Measurements from ENCODE around the gene BBX. TPM values are rescaled to one million over a fixed set of nuclear protein-coding genes. Genes with fewer than 3 reads are reported as not detected.
A peak's percentile ranks its signal among the peaks of the same experiment; 100 is the strongest.

BBX gene
- total and polyA plus RNA-seq, 2 of the 13 experiments (the other 11 are each of a cell fraction or from before 2014, with no cell fraction given) = 13.7 to 23.2 TPM

DNA sequence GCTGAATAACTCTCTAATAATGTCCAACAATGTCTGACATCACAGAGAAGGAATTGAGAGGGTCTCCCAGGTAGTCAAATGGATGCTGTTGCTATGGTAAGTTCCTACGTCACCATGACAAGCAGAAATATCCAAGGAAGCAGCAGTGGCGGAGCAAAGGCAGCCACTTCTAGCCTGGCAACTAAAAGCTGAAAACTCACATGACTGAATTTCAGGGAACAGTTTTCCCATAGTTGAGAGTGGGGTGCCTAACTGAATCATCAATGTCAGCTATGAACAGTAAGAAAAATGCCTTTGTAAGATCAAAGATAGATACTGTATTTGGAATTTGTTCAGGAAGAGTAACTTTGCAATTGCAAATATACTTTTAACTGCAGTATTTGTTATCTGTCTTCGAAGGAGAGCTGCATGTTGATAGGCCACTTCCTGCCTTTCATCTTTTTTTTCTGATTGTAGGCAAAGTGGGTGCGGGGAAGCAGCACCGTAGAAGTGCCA lies 161.7 kb downstream of the BBX start (continued):
- TF ChIP-seq, protein P1, sequence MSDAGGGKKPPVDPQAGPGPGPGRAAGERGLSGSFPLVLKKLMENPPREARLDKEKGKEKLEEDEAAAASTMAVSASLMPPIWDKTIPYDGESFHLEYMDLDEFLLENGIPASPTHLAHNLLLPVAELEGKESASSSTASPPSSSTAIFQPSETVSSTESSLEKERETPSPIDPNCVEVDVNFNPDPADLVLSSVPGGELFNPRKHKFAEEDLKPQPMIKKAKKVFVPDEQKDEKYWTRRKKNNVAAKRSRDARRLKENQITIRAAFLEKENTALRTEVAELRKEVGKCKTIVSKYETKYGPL (CRISPR knock-in tag; IDR thresholded peaks at IDR 0.05) = no peak
- TF ChIP-seq SCMH1 (CRISPR knock-in tag; IDR thresholded peaks at IDR 0.05; ENCODE audit: borderline replicate concordance) (no peak), ZNF44 (CRISPR knock-in tag; IDR thresholded peaks at IDR 0.05) (no peak), IRX3 (CRISPR knock-in tag; IDR thresholded peaks at IDR 0.05; ENCODE audit: borderline replicate concordance, low read depth) (no peak), FOXA3 (CRISPR knock-in tag; IDR thresholded peaks at IDR 0.05) (peak; percentile 92), DR1 (CRISPR knock-in tag; IDR thresholded peaks at IDR 0.05) (no peak), TCF7L2 (IDR thresholded peaks at IDR 0.05; ENCODE audit: low read depth, low read length) (peak; percentile 79), ZNF333 (CRISPR knock-in tag; IDR thresholded peaks at IDR 0.05; ENCODE audit: borderline replicate concordance) (no peak), SETDB1 (CRISPR knock-in tag; IDR thresholded peaks at IDR 0.05; ENCODE audit: borderline replicate concordance) (no peak), ZNF746 (CRISPR knock-in tag; IDR thresholded peaks at IDR 0.05) (no peak)
- TF ChIP-seq, protein P2, sequence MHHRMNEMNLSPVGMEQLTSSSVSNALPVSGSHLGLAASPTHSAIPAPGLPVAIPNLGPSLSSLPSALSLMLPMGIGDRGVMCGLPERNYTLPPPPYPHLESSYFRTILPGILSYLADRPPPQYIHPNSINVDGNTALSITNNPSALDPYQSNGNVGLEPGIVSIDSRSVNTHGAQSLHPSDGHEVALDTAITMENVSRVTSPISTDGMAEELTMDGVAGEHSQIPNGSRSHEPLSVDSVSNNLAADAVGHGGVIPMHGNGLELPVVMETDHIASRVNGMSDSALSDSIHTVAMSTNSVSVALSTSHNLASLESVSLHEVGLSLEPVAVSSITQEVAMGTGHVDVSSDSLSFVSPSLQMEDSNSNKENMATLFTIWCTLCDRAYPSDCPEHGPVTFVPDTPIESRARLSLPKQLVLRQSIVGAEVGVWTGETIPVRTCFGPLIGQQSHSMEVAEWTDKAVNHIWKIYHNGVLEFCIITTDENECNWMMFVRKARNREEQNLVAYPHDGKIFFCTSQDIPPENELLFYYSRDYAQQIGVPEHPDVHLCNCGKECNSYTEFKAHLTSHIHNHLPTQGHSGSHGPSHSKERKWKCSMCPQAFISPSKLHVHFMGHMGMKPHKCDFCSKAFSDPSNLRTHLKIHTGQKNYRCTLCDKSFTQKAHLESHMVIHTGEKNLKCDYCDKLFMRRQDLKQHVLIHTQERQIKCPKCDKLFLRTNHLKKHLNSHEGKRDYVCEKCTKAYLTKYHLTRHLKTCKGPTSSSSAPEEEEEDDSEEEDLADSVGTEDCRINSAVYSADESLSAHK (CRISPR knock-in tag; IDR thresholded peaks at IDR 0.05; ENCODE audit: borderline replicate concordance) = no peak
- TF ChIP-seq, protein P3, sequence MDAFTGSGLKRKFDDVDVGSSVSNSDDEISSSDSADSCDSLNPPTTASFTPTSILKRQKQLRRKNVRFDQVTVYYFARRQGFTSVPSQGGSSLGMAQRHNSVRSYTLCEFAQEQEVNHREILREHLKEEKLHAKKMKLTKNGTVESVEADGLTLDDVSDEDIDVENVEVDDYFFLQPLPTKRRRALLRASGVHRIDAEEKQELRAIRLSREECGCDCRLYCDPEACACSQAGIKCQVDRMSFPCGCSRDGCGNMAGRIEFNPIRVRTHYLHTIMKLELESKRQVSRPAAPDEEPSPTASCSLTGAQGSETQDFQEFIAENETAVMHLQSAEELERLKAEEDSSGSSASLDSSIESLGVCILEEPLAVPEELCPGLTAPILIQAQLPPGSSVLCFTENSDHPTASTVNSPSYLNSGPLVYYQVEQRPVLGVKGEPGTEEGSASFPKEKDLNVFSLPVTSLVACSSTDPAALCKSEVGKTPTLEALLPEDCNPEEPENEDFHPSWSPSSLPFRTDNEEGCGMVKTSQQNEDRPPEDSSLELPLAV (CRISPR knock-in tag; conservative IDR thresholded peaks at IDR 0.05; ENCODE audit: low read depth) = no peak
- TF ChIP-seq, protein P4, sequence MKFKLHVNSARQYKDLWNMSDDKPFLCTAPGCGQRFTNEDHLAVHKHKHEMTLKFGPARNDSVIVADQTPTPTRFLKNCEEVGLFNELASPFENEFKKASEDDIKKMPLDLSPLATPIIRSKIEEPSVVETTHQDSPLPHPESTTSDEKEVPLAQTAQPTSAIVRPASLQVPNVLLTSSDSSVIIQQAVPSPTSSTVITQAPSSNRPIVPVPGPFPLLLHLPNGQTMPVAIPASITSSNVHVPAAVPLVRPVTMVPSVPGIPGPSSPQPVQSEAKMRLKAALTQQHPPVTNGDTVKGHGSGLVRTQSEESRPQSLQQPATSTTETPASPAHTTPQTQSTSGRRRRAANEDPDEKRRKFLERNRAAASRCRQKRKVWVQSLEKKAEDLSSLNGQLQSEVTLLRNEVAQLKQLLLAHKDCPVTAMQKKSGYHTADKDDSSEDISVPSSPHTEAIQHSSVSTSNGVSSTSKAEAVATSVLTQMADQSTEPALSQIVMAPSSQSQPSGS (CRISPR knock-in tag; IDR thresholded peaks at IDR 0.05) = no peak
- TF ChIP-seq, protein P5, sequence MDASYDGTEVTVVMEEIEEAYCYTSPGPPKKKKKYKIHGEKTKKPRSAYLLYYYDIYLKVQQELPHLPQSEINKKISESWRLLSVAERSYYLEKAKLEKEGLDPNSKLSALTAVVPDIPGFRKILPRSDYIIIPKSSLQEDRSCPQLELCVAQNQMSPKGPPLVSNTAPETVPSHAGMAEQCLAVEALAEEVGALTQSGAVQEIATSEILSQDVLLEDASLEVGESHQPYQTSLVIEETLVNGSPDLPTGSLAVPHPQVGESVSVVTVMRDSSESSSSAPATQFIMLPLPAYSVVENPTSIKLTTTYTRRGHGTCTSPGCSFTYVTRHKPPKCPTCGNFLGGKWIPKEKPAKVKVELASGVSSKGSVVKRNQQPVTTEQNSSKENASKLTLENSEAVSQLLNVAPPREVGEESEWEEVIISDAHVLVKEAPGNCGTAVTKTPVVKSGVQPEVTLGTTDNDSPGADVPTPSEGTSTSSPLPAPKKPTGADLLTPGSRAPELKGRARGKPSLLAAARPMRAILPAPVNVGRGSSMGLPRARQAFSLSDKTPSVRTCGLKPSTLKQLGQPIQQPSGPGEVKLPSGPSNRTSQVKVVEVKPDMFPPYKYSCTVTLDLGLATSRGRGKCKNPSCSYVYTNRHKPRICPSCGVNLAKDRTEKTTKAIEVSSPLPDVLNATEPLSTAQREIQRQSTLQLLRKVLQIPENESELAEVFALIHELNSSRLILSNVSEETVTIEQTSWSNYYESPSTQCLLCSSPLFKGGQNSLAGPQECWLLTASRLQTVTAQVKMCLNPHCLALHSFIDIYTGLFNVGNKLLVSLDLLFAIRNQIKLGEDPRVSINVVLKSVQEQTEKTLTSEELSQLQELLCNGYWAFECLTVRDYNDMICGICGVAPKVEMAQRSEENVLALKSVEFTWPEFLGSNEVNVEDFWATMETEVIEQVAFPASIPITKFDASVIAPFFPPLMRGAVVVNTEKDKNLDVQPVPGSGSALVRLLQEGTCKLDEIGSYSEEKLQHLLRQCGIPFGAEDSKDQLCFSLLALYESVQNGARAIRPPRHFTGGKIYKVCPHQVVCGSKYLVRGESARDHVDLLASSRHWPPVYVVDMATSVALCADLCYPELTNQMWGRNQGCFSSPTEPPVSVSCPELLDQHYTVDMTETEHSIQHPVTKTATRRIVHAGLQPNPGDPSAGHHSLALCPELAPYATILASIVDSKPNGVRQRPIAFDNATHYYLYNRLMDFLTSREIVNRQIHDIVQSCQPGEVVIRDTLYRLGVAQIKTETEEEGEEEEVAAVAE (CRISPR knock-in tag; IDR thresholded peaks at IDR 0.05; ENCODE audit: borderline replicate concordance) = no peak
- TF ChIP-seq, protein P6, sequence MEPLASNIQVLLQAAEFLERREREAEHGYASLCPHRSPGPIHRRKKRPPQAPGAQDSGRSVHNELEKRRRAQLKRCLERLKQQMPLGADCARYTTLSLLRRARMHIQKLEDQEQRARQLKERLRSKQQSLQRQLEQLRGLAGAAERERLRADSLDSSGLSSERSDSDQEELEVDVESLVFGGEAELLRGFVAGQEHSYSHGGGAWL (CRISPR knock-in tag; IDR thresholded peaks at IDR 0.05) = no peak
